ENCODE data around the gene GNL3L.
"Not testable (repeated sequence)": the region's sequence is repeated elsewhere in the genome, so short reads cannot be mapped to it uniquely, and the experiment has no call there.

Gene GNL3L

GRCh38 chrX:54529552-54530356 is at the start of gene GNL3L:
GNL3L (plus strand) TSS chrX:54530219; CDS start chrX:54532567, 2,348 bp downstream.
- peak; percentile 54 to 58 for DNase-seq (ENCODE audit: low read depth in 2 of 2)

GRCh38 chrX:54482839-54483593 is 47.0 kb upstream of the GNL3L start:
- DNase-seq (ENCODE audit: low read depth in 2 of 2) = no peak

GRCh38 chrX:54483946-54484345 is 46.1 kb upstream of the GNL3L start:
- DNase-seq (ENCODE audit: low read depth in 2 of 2) = no peak

- no peak for DNase-seq (ENCODE audit: low read depth in 2 of 2)
Measured at GRCh38 chrX:54484666-54485065, 45.4 kb upstream of the GNL3L start.

GRCh38 chrX:54489819-54490218 is 40.2 kb upstream of the GNL3L start:
- DNase-seq (ENCODE audit: low read depth in 2 of 2) = not testable (repeated sequence)

GRCh38 chrX:54492340-54492739 is 37.7 kb upstream of the GNL3L start:
- DNase-seq (ENCODE audit: low read depth in 2 of 2) = no peak

- DNase-seq (ENCODE audit: low read depth in 2 of 2) = no peak
Measured at GRCh38 chrX:54494166-54494988, 35.6 kb upstream of the GNL3L start.

- DNase-seq (ENCODE audit: low read depth in 2 of 2) = no peak
Measured at GRCh38 chrX:54494989-54495813, 34.8 kb upstream of the GNL3L start.

GRCh38 chrX:54495814-54496516 is 34.1 kb upstream of the GNL3L start, which contains the start of gene FGD1:
FGD1 (minus strand) TSS chrX:54496234; CDS start chrX:54495432, 802 bp downstream.
- peak in 1 of 2 donors; percentile 34 for DNase-seq (ENCODE audit: low read depth in 2 of 2)

GRCh38 chrX:54496517-54496852 is 33.5 kb upstream of the GNL3L start:
- DNase-seq (ENCODE audit: low read depth in 2 of 2) = no peak

- no peak for DNase-seq (ENCODE audit: low read depth in 2 of 2)
Measured at GRCh38 chrX:54496936-54497335, 33.1 kb upstream of the GNL3L start.

GRCh38 chrX:54509400-54509799 is 20.6 kb upstream of the GNL3L start:
- no peak for DNase-seq (ENCODE audit: low read depth in 2 of 2)

- no peak for DNase-seq (ENCODE audit: low read depth in 2 of 2)
Measured at GRCh38 chrX:54529151-54529550, 868 bp upstream of the GNL3L start.

- DNase-seq (ENCODE audit: low read depth in 2 of 2) = no peak
Measured at GRCh38 chrX:54530357-54530900, 410 bp downstream of the GNL3L start.

GRCh38 chrX:54534271-54534670 is 4.3 kb downstream of the GNL3L start:
- DNase-seq (ENCODE audit: low read depth in 2 of 2) = no peak

- DNase-seq (ENCODE audit: low read depth in 2 of 2) = no peak
Measured at GRCh38 chrX:54540289-54540688, 10.3 kb downstream of the GNL3L start.

- not testable (repeated sequence) for DNase-seq (ENCODE audit: low read depth in 2 of 2)
Measured at GRCh38 chrX:54542239-54542638, 12.2 kb downstream of the GNL3L start.

GRCh38 chrX:54550821-54551220 is 20.8 kb downstream of the GNL3L start:
- DNase-seq (ENCODE audit: low read depth in 2 of 2) = no peak

GRCh38 chrX:54551801-54552200 is 21.8 kb downstream of the GNL3L start:
- no peak for DNase-seq (ENCODE audit: low read depth in 2 of 2)

- DNase-seq (ENCODE audit: low read depth in 2 of 2) = not testable (repeated sequence)
Measured at GRCh38 chrX:54555006-54555405, 25.0 kb downstream of the GNL3L start.

All from stimulated activated CD4-positive, alpha-beta T cell treated with anti-CD3 and anti-CD28 coated beads, Interleukin-1b, Interleukin-23, amount 100 ng/mL, for 1 hour (primary cell).